Smooth muscle cell (in vitro differentiated cells): ENCODE results near the gene TRIM71. TPM values are rescaled to one million over a fixed set of nuclear protein-coding genes. Genes with fewer than 3 reads are reported as not detected.

Experiments used
- DNase-seq: peaks from one replicate; lab custom pipeline; 2025; ENCODE audit not compliant: unreplicated experiment; lab: John Stamatoyannopoulos, UW
- H2AFZ ChIP-seq: fragments of 200-600 bp; sonication (generic); 2 replicates; pipeline ENCODE4 v1.6.0; 2016; ENCODE audit warnings: antibody characterized with exemption, low read depth, mild to moderate bottlenecking
- H3F3A ChIP-seq: fragments of 200-600 bp; sonication (generic); 2 replicates; pipeline ENCODE4 v1.6.0; 2017; ENCODE audit warnings: antibody characterized with exemption, low read depth
- H3K27ac ChIP-seq: fragments of 200-600 bp; sonication (generic); 2 replicates; pipeline ENCODE4 v1.5.1; 2016; ENCODE audit warnings: low read depth, mild to moderate bottlenecking
- H3K27me3 ChIP-seq: fragments of 200-600 bp; sonication (generic); 2 replicates; pipeline ENCODE4 v1.6.1; 2016; ENCODE audit warnings: low read depth, mild to moderate bottlenecking
- H3K36me3 ChIP-seq: fragments of 200-600 bp; sonication (generic); 2 replicates; pipeline ENCODE4 v1.5.1; 2016; ENCODE audit warnings: low read depth
- H3K4me1 ChIP-seq: fragments of 200-600 bp; sonication (generic); 2 replicates; pipeline ENCODE4 v1.5.1; 2016; ENCODE audit warnings: low read depth
- H3K4me2 ChIP-seq: fragments of 200-600 bp; sonication (generic); 2 replicates; pipeline ENCODE4 v1.6.0; 2016; ENCODE audit warnings: mild to moderate bottlenecking
- H3K4me3 ChIP-seq: fragments of 200-600 bp; sonication (generic); 2 replicates; pipeline ENCODE4 v1.5.1; 2016; ENCODE audit warnings: mild to moderate bottlenecking
- H3K79me2 ChIP-seq: fragments of 200-600 bp; sonication (generic); 2 replicates; pipeline ENCODE4 v1.6.0; 2016; ENCODE audit warnings: low read depth, mild to moderate bottlenecking
- H3K9ac ChIP-seq: fragments of 200-600 bp; sonication (generic); 2 replicates; pipeline ENCODE4 v1.6.0; 2016; ENCODE audit warnings: low read depth
- H3K9me3 ChIP-seq: fragments of 200-600 bp; sonication (generic); replicated peaks from 2 replicates; pipeline ENCODE4 v1.5.1; 2016; ENCODE audit warnings: low read depth
- H4K20me1 ChIP-seq: fragments of 200-600 bp; sonication (generic); 2 replicates; pipeline ENCODE4 v1.6.0; 2016; ENCODE audit warnings: low read depth
- CTCF ChIP-seq: fragments of 200-600 bp; sonication (generic); IDR thresholded peaks from 2 replicates; pipeline ENCODE4 v1.5.1; 2017; ENCODE audit warnings: borderline replicate concordance, mild to moderate bottlenecking, antibody characterized with exemption; ENCODE audit not compliant: insufficient read depth, poor library complexity, severe bottlenecking
- WGBS: methylation state at CpG from one replicate; pipeline ENCODE4 v1.1.7; 2016; ENCODE audit warnings: low lambda C conversion rate; 5-methylcytosine and 5-hydroxymethylcytosine counted together
- polyA plus RNA-seq: library from polyadenylated mRNA; unstranded; fragments of >200 nt; fragmentation: Nextera tagmentation; extraction: Ambion mirVana; gene quantifications from 2 replicates; pipeline ENCODE4 v1.2.1, GENCODE V29; 2016
- total RNA-seq: library from RNA; depleted of rRNA; stranded (reverse); fragments of >200 nt; gene quantifications from 2 replicates; pipeline ENCODE4 v1.2.3, GENCODE V29; 2014

Gene TRIM71
- total and polyA plus RNA-seq, 2 experiments from 2014 or later = 0.19 to 1.1 TPM

- H2AFZ ChIP-seq = no peak overlapping the region
- H3K9ac ChIP-seq = no peak overlapping the region
- WGBS = 87% methylated on average over 5 of the region's 6 CpGs
- no peak overlapping the region for H3K27ac ChIP-seq
- DNase-seq = no peak
- no peak for TF ChIP-seq CTCF
- H3K4me1 ChIP-seq = peaks cover 50% of the 10 kb centered on the region
- no peak overlapping the region for H3K4me2 ChIP-seq
- no peaks in the 10 kb centered on the region for H3K36me3 ChIP-seq
- no peaks in the 10 kb centered on the region for H3K9me3 ChIP-seq
- H3F3A ChIP-seq = no peaks in the 10 kb centered on the region
- no peaks in the 10 kb centered on the region for H4K20me1 ChIP-seq
- peaks cover 4% of the 10 kb centered on the region for H3K79me2 ChIP-seq
- no peaks in the 10 kb centered on the region for H3K27me3 ChIP-seq
- H3K4me3 ChIP-seq = no peak overlapping the region
Measured at GRCh38 chr3:32872487-32873382, 54.9 kb downstream of the TRIM71 start.

GRCh38 chr3:32873531-32874130 is 55.8 kb downstream of the TRIM71 start:
- Histone ChIP-seq H3F3A (no peaks in the 10 kb centered on the region), H3K4me2 (no peak overlapping the region), H3K4me1 (peaks cover 43% of the 10 kb centered on the region), H3K9me3 (no peaks in the 10 kb centered on the region), H3K27me3 (no peaks in the 10 kb centered on the region), H3K9ac (no peak overlapping the region), H3K27ac (no peak overlapping the region), H3K4me3 (no peak overlapping the region), H3K36me3 (no peaks in the 10 kb centered on the region), H4K20me1 (no peaks in the 10 kb centered on the region), H3K79me2 (peaks cover 4% of the 10 kb centered on the region), H2AFZ (no peak overlapping the region)
- DNase-seq = no peak
- no peak for TF ChIP-seq CTCF
- WGBS = 87% methylated on average over 12 of the region's 12 CpGs

- Histone ChIP-seq H3K36me3 (no peaks in the 10 kb centered on the region), H3K27me3 (no peaks in the 10 kb centered on the region), H3K4me1 (peaks cover 13% of the 10 kb centered on the region), H3K79me2 (no peaks in the 10 kb centered on the region), H3K9me3 (no peaks in the 10 kb centered on the region), H3F3A (no peaks in the 10 kb centered on the region), H3K4me3 (no peak overlapping the region), H2AFZ (no peak overlapping the region), H3K4me2 (no peak overlapping the region), H3K27ac (no peak overlapping the region), H4K20me1 (no peaks in the 10 kb centered on the region), H3K9ac (no peak overlapping the region)
- no peak for DNase-seq
- TF ChIP-seq CTCF = no peak
- WGBS = 98% methylated on average over 5 of the region's 5 CpGs
Measured at GRCh38 chr3:32876920-32877319, 59.1 kb downstream of the TRIM71 start.
